Left lobe of liver (tissue), 2 donors: ENCODE data around the gene ARHGAP18. TPM values are rescaled to one million over a fixed set of nuclear protein-coding genes. Genes with fewer than 3 reads are reported as not detected.

Experiments used
- ATAC-seq: fragments of 200-7000 bp; cut with Tn5 transposase; one replicate; pipeline ENCODE4 v1.9.1; 2020; ENCODE audit warnings: mild to moderate bottlenecking, moderate library complexity
- DNase-seq: peaks from one replicate; pipeline ENCODE4 v3.0.0-alpha.2; 2020; ENCODE audit warnings: low spot score
- total RNA-seq: library from RNA; stranded (reverse); gene quantifications from one replicate; pipeline ENCODE4 v1.2.1, GENCODE V29; 2021
- donor health status: DM: no; HTN: no; CAD: no; lungs with moderate emphysema.
- donor health status: DM: no; HTN: yes; CAD: no.

The ARHGAP18 gene
- total RNA-seq, 1 donor from 2014 or later: 4.7 TPM

GRCh38 chr6:129695373-129696027, 14.5 kb downstream of the ARHGAP18 start:
- DNase-seq (no peak), ATAC-seq (peak; percentile 38)

- ATAC-seq (no peak), DNase-seq (no peak)
Observed at GRCh38 chr6:129694036-129694435, 15.9 kb downstream of the ARHGAP18 start.

GRCh38 chr6:129692467-129692866, 17.5 kb downstream of the ARHGAP18 start:
- ATAC-seq (no peak), DNase-seq (no peak)

- no peak for ATAC-seq
- DNase-seq: no peak
Observed at GRCh38 chr6:129691709-129692108, 18.3 kb downstream of the ARHGAP18 start.

- DNase-seq (no peak), ATAC-seq (no peak)
Observed at GRCh38 chr6:129691043-129691640, 18.8 kb downstream of the ARHGAP18 start.

GRCh38 chr6:129686941-129687627, 22.9 kb downstream of the ARHGAP18 start:
- peak; percentile 48 for ATAC-seq
- no peak for DNase-seq

GRCh38 chr6:129685662-129686031, 24.3 kb downstream of the ARHGAP18 start:
- ATAC-seq: no peak
- no peak for DNase-seq

- ATAC-seq (no peak), DNase-seq (no peak)
Observed at GRCh38 chr6:129684903-129685661, 24.9 kb downstream of the ARHGAP18 start.

- ATAC-seq (no peak), DNase-seq (no peak)
Observed at GRCh38 chr6:129684323-129684884, 25.6 kb downstream of the ARHGAP18 start.

GRCh38 chr6:129683601-129684322, 26.2 kb downstream of the ARHGAP18 start:
- no peak for DNase-seq
- peak; percentile 87 for ATAC-seq

- DNase-seq: no peak
- no peak for ATAC-seq
Observed at GRCh38 chr6:129681913-129682205, 28.1 kb downstream of the ARHGAP18 start.

- no peak for ATAC-seq
Observed at GRCh38 chr6:129680633-129681032, 29.3 kb downstream of the ARHGAP18 start.

GRCh38 chr6:129679758-129680157, 30.2 kb downstream of the ARHGAP18 start:
- ATAC-seq (no peak), DNase-seq (no peak)

More at GRCh38 chr6:129680633-129681032, 29.3 kb downstream of the ARHGAP18 start:
- DNase-seq: no peak

GRCh38 chr6:129679275-129679674, 30.7 kb downstream of the ARHGAP18 start:
- ATAC-seq: no peak
- no peak for DNase-seq

GRCh38 chr6:129678463-129678862, 31.5 kb downstream of the ARHGAP18 start:
- ATAC-seq (no peak), DNase-seq (no peak)

GRCh38 chr6:129677620-129678325, 32.2 kb downstream of the ARHGAP18 start:
- ATAC-seq: no peak
- DNase-seq: no peak

GRCh38 chr6:129675669-129676472, 34.1 kb downstream of the ARHGAP18 start:
- DNase-seq (no peak), ATAC-seq (no peak)

- no peak for DNase-seq
- ATAC-seq: no peak
Observed at GRCh38 chr6:129673748-129674147, 36.2 kb downstream of the ARHGAP18 start.
